Adrenal gland (tissue), 5 donors: ENCODE measurements around the gene SMCHD1.

ENCODE experiments used
- CTCF ChIP-seq, 6 experiments: fragments of 450-650 bp in 4 of 6; fragments of 200-600 bp in 2 of 6; sonication (generic) in 1 of 6; IDR thresholded peaks; 1 replicate in 5 of 6; 2 replicates in 1 of 6; pipeline versions ENCODE4 v1.5.1 to v1.8.0; 2016 to 2021; ENCODE audit warnings: antibody characterized with exemption in 6 of 6, mild to moderate bottlenecking in 2 of 6, moderate library complexity in 1 of 6
- POLR2A ChIP-seq, 2 donors: fragments of 450-650 bp; IDR thresholded peaks; one replicate each; pipeline ENCODE4 v1.6.1; 2017; ENCODE audit warnings: antibody characterized with exemption in 2 of 2, mild to moderate bottlenecking in 2 of 2, moderate library complexity in 1 of 2
- donor health status: DM: no; HTN: no; CAD: no.

DNA sequence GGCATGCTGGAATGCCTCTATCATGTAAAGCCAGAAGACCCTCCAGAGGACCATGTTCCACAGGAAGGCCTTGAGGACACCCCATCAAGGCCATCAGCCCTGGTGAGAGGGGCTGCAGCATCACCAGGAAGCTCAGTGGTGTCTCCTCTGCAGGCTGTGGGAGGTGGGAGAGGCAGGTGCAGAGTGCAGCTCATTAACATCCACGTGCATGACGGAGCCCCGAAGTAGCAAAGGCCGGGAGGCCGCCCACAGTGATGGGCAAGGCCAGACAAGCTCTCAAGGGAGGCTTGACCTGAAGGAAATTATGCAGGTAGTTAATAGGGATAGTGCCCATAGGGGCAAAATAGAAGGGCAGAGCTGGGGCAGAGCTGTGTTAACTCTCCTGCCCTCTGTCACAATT, 30.3 kb upstream of the SMCHD1 start:
- TF ChIP-seq CTCF (IDR thresholded peaks at IDR 0.05) (no peak), POLR2A (IDR thresholded peaks at IDR 0.05) (no peak)
